ENCODE measurements around the gene TOR4A. TPM values are rescaled to one million over a fixed set of nuclear protein-coding genes. Genes with fewer than 3 reads are reported as not detected.

TOR4A gene
- total and polyA plus RNA-seq, 2 donors (not counting 1 experiment from before 2014, with no cell fraction given), result 8.3 to 15.3 TPM

DNA sequence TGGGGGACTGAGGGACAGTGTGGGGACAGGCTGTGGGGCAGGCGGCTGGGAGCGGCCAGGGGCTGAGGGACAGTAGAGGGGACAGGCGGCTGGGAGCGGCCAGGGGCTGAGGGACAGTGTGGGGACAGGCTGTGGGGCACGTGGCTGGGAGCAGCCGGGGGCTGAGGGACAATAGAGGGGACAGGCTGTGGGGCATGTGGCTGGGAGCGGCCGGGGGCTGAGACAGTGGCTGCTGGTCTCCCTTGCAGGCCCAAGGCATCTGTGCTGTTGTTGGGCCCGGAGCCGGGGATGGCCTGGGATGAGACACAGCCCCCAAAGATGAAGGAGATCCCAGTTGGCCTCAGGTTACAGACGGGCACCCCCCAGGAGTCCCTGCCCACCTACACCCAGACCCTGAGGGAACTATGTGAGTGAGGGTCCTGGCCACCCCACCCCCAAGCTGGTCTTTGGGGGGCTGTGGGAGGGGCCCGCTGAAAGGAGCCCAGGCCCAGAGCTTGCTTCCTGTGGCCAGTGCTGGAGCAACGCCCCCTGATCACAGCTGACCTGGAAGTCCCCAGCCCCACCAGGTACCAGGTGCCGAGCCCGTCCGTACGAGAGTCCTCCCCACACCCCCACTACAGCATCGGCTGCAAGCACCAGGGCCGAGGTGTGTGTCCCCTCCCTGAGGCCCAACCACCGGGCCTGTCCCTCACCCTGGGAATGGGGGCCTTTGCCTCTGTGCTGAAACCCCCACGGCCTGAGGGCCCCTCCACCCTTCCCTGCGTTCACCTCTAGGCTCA, 25.8 kb upstream of the TOR4A start:
- Histone ChIP-seq H3K9me3 (ENCODE audit: control extremely low read depth in 1 of 3, control insufficient read depth in 2 of 3, insufficient read depth in 1 of 3, low read length in 2 of 3) (no peaks in the 10 kb centered on the region), H3K27me3 (replicated peaks in 1 of 4; ENCODE audit: control extremely low read depth in 1 of 4, control insufficient read depth in 3 of 4, insufficient read depth in 4 of 4, low read length in 3 of 4) (no peaks in the 10 kb centered on the region), H3K4me2 (replicated peaks; ENCODE audit: low read depth, low read length, poor library complexity, severe bottlenecking) (no peak overlapping the region), H3K36me3 (replicated peaks in 1 of 2; ENCODE audit: control extremely low read depth in 1 of 2, control insufficient read depth in 1 of 2, extremely low read depth in 1 of 2, insufficient read depth in 2 of 2, low read length in 1 of 2) (peaks cover 0 to 3% of the 10 kb centered on the region in 2 experiments), H3K4me3 (ENCODE audit: control extremely low read depth in 1 of 5, extremely low read depth in 1 of 5, insufficient read depth in 1 of 5, low read depth in 2 of 5, low read length in 4 of 5) (no peak overlapping the region), H3K9ac (ENCODE audit: low read length) (no peak overlapping the region), H3K4me1 (ENCODE audit: control insufficient read depth in 2 of 2, insufficient read depth in 2 of 2, low read length in 2 of 2) (peaks cover 14 to 23% of the 10 kb centered on the region in 2 donors), H2AFZ (ENCODE audit: insufficient read depth, low read depth, low read length, poor library complexity, severe bottlenecking) (no peak overlapping the region), H4K20me1 (ENCODE audit: control insufficient read depth, insufficient read depth, low read length, poor library complexity, severe bottlenecking) (peaks cover 14% of the 10 kb centered on the region), H3K27ac (ENCODE audit: low read length in 2 of 2) (no peak overlapping the region), H3K79me2 (ENCODE audit: control insufficient read depth, insufficient read depth, low read length) (peaks cover 14% of the 10 kb centered on the region)
- DNase-seq (no peak), ATAC-seq (ENCODE audit: low read depth) (no peak)
- Mint-ChIP-seq H3K9me3 (ENCODE audit: insufficient read depth) (no peaks in the 10 kb centered on the region), H3K27ac (no peak overlapping the region), H3K27me3 (no peaks in the 10 kb centered on the region), H3K4me1 (peaks cover 21% of the 10 kb centered on the region), H3K4me3 (no peak overlapping the region)
- 95% methylated on average over 19 of the region's 22 CpGs for WGBS (ENCODE audit: insufficient coverage)
- ChIA-PET CTCF (interaction anchor here (2.3 kb wide), 1 partner anchor 11 kb away, joined by 6 read pairs; the partner anchor contains the start of gene TUBB4B), POLR2A (no interaction called here)
- intact Hi-C loops (cut with micrococcal nuclease), result no loop called here
- TF ChIP-seq EZH2 (IDR thresholded peaks at IDR 0.05; ENCODE audit: borderline replicate concordance, insufficient read depth, low read depth, low read length, poor library complexity, severe bottlenecking), result no peak
- TF ChIP-seq, protein P1, sequence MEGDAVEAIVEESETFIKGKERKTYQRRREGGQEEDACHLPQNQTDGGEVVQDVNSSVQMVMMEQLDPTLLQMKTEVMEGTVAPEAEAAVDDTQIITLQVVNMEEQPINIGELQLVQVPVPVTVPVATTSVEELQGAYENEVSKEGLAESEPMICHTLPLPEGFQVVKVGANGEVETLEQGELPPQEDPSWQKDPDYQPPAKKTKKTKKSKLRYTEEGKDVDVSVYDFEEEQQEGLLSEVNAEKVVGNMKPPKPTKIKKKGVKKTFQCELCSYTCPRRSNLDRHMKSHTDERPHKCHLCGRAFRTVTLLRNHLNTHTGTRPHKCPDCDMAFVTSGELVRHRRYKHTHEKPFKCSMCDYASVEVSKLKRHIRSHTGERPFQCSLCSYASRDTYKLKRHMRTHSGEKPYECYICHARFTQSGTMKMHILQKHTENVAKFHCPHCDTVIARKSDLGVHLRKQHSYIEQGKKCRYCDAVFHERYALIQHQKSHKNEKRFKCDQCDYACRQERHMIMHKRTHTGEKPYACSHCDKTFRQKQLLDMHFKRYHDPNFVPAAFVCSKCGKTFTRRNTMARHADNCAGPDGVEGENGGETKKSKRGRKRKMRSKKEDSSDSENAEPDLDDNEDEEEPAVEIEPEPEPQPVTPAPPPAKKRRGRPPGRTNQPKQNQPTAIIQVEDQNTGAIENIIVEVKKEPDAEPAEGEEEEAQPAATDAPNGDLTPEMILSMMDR (IDR thresholded peaks at IDR 0.05), result no peak

Data from B cell (primary cell).